Heart right ventricle (tissue), 16 donors: Measurements from ENCODE around the gene BMX. TPM values are rescaled to one million over a fixed set of nuclear protein-coding genes. Genes with fewer than 3 reads are reported as not detected.

Source experiments
- ATAC-seq, 8 donors: fragments of 200-7000 bp; cut with Tn5 transposase; one replicate each; pipeline ENCODE4 v1.9.1; 2020; ENCODE audit warnings: mild to moderate bottlenecking in 8 of 8, moderate library complexity in 8 of 8, moderate number of reproducible peaks in 1 of 8
- DNase-seq, 2 donors: peaks; one replicate each; pipeline ENCODE4 v3.0.0-alpha.2; 2020
- H3K27ac ChIP-seq, 10 donors: fragments of 200-600 bp; sonication (generic) in 2 of 10; one replicate each; pipeline versions ENCODE4 v1.5.0 to v1.8.0; 2020 to 2022; ENCODE audit warnings: mild to moderate bottlenecking in 3 of 10
- H3K27me3 ChIP-seq, 7 donors: fragments of 200-600 bp; one replicate each; pipeline ENCODE4 v1.8.0; 2021 to 2022; ENCODE audit warnings: mild to moderate bottlenecking in 2 of 7
- H3K36me3 ChIP-seq, 9 donors: fragments of 200-600 bp; sonication (generic) in 1 of 9; one replicate each; pipeline versions ENCODE4 v1.5.0 to v1.8.0; 2020 to 2022; ENCODE audit warnings: mild to moderate bottlenecking in 2 of 9
- H3K4me1 ChIP-seq, 9 donors: fragments of 200-600 bp; sonication (generic) in 1 of 9; one replicate each; pipeline versions ENCODE4 v1.5.0 to v1.8.0; 2020 to 2022; ENCODE audit warnings: mild to moderate bottlenecking in 4 of 9
- H3K4me3 ChIP-seq, 10 donors: fragments of 200-600 bp; sonication (generic) in 2 of 10; one replicate each; pipeline versions ENCODE4 v1.5.0 to v1.8.0; 2020 to 2022; ENCODE audit warnings: mild to moderate bottlenecking in 7 of 10, moderate library complexity in 2 of 10
- H3K9me3 ChIP-seq, 11 donors: fragments of 200-600 bp in 10 of 11; sonication (generic) in 2 of 11; one replicate each; pipeline versions ENCODE4 v1.5.0 to v1.8.0; 2013 to 2022; ENCODE audit warnings: mild to moderate bottlenecking in 2 of 11, control low read depth in 1 of 11, moderate library complexity in 1 of 11
- WGBS, 2 donors: extraction: QIAGEN DNeasy Blood & Tissue Kit; methylation state at CpG; one replicate each; pipeline ENCODE4 v1.1.7; 2013; ENCODE audit warnings: inconsistent platforms in 1 of 2; 5-methylcytosine and 5-hydroxymethylcytosine counted together
- intact Hi-C, 10 donors: fragments of 100-400 bp; cut with DNase I; formaldehyde crosslinking; loops; one replicate each; pipeline versions ENCODE4 v1.11.1 to v1.14.2; 2022
- polyA plus RNA-seq, 2 donors: library from polyadenylated mRNA; stranded (reverse); fragments of 200-250 nt; gene quantifications; one replicate each; pipeline ENCODE4 v1.2.3, GENCODE V29; 2013
- total RNA-seq, 10 donors: library from RNA; stranded (reverse); fragmentation: NEBNext Ultra II Directional in 3 of 10; extraction: Animal tissue kit (Norgen Biotek cat#: 25700) in 3 of 10; gene quantifications; one replicate each; pipeline versions ENCODE4 v1.2.1 to v1.2.4, GENCODE V29; 2021 to 2023
- TF ChIP-seq, protein P1 (sequence below), 9 donors: fragments of 200-600 bp; sonication (generic) in 2 of 9; IDR thresholded peaks; one replicate each; pipeline versions ENCODE4 v1.5.0 to v1.8.0; 2021 to 2022; ENCODE audit warnings: antibody characterized with exemption in 9 of 9, mild to moderate bottlenecking in 5 of 9, moderate library complexity in 1 of 9
- donor health status: Arrhythmogenic right ventricular cardiomyopathy.
- donor health status: ischemic (EF 13 %, LVEDD 7.1; RV severe dilation, severe dysfunction).
- donor health status: healthy with polysubstance abuse.
- donor health status: DM: no; HTN: yes; CAD: no.
- donor health status: DM: no; HTN: no; CAD: no.
- donor health status: ischemic (EF 25% LVEDD 6.9; RV normal size, moderate dysfunction).
- donor health status: ischemic (EF 25% LVEDD 5.7; RV mildly dilated, moderate dysfunction).
- donor health status: healthy.
- donor health status: DM: yes; HTN: yes; CAD: no.
- donor health status: Ischemic cardiomyopathy.
- donor health status: ischemic (EF 35%, LVEDD 5.7; RV mildly dilated, moderate dysfunction).
- donor health status: nonischemic (EF 11% LVEDD 7.7; RV severe dilation, severe dysfunction).
- donor health status: DM: yes; HTN: yes; CAD: no.
- donor health status: PGD.
- donor health status: ischemic (EF 29% LVEDD 5.4; RV normal size, mild dysfunction).
- donor health status: nonischemic (EF 23%, LVEDD 6.1; RV moderate dilation, normal function).

BMX gene
- total and polyA plus RNA-seq, 12 donors = 0.97 to 6.1 (median 2.7) TPM

DNA sequence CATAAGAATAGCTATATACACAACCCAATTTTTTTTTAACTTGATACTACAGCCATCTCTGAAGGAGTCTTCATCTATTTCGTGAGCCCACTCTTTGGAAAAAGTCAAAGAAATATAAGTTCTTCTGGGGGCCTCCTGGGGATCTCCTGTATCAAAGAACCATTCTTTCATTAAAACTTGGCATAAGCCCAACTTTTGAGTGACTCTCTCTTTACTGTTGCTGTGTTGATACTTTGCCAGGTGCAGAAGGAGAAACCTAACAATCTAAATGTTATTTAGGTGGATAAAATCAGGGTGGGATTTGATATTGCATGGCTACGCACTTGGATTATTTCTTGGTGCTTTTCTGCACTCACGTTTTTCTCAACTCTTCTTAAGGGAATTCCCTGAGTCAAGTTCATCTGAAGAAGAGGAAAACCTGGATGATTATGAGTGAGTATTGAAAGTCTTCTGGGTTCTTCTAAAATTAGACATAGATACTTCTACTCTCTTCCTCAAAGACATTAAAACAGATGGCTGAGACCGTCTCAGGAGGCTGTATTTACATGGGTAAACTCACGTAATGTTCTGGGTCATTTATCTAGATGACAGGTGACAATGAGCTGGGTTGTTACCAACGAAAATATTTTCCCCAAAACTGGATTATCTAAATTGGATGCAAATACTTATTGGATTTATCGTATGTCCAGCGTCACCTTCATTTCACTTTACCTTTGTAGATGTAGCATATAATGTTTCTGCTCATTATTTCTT lies 25.2 kb downstream of the BMX start:
- 64 to 66% methylated on average over 8 of the region's 8 CpGs for WGBS, 2 donors
- intact Hi-C loops = no loop called here
- no peak for DNase-seq
- no peaks in the 10 kb centered on the region for H3K36me3 ChIP-seq
- peaks cover 0 to 69% (median 0%) of the 10 kb centered on the region in 7 donors for H3K27me3 ChIP-seq
- H3K27ac ChIP-seq = peak overlapping the region in 1 of 10 donors; percentile 53
- no peak for ATAC-seq
- peaks cover 0 to 26% (median 11%) of the 10 kb centered on the region in 9 donors for H3K4me1 ChIP-seq
- H3K4me3 ChIP-seq = no peak overlapping the region
- TF ChIP-seq, protein P1, sequence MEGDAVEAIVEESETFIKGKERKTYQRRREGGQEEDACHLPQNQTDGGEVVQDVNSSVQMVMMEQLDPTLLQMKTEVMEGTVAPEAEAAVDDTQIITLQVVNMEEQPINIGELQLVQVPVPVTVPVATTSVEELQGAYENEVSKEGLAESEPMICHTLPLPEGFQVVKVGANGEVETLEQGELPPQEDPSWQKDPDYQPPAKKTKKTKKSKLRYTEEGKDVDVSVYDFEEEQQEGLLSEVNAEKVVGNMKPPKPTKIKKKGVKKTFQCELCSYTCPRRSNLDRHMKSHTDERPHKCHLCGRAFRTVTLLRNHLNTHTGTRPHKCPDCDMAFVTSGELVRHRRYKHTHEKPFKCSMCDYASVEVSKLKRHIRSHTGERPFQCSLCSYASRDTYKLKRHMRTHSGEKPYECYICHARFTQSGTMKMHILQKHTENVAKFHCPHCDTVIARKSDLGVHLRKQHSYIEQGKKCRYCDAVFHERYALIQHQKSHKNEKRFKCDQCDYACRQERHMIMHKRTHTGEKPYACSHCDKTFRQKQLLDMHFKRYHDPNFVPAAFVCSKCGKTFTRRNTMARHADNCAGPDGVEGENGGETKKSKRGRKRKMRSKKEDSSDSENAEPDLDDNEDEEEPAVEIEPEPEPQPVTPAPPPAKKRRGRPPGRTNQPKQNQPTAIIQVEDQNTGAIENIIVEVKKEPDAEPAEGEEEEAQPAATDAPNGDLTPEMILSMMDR (IDR thresholded peaks at IDR 0.05) = no peak
- no peaks in the 10 kb centered on the region for H3K9me3 ChIP-seq

DNA sequence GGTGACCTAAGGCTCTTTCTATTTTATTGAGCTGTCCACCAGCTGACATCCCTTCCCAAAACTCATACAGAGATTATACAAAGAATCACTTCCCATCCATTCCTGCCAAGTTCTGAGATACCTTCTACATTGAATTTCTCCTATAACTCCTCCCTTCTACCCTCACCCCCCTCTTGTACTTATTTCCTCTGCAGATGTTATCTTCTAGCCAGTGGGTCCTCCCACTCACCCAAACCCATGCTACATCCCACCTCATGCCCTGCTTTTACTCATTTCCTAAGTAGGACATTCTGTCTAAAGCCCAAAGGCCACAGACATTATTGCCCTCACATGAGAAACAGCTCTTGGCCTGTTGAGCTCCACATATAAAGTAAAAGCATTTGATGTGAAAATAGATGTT lies 28.6 kb downstream of the BMX start:
- TF ChIP-seq, protein P1 (IDR thresholded peaks at IDR 0.05) = no peak
- no peak overlapping the region for H3K4me3 ChIP-seq
- intact Hi-C loops = no loop called here
- peaks cover 0 to 77% (median 0%) of the 10 kb centered on the region in 7 donors for H3K27me3 ChIP-seq
- H3K4me1 ChIP-seq = peaks cover 0 to 20% (median 11%) of the 10 kb centered on the region in 9 donors
- H3K9me3 ChIP-seq = no peaks in the 10 kb centered on the region
- ATAC-seq = no peak
- no peaks in the 10 kb centered on the region for H3K36me3 ChIP-seq
- DNase-seq = no peak
- H3K27ac ChIP-seq = no peak overlapping the region

DNA sequence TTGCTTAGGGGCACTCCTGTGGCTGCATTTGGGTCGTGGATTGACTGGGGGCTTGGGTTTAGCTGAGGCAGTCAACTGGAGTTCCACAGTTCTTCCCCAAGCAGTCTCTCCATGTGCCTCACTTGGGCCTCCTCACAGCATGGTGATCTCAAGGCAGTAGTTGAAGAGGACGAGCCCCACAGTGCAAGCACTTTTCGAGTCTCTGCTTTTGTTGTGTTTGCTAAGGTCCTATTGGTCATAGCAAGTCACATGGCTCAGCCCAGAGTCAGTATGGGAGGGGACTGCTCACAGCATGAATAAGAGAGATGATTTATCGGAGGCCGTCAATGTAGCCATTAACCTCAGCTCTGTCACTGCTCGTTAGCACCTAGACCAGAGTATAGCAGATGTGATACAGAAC lies 29.7 kb downstream of the BMX start:
- intact Hi-C loops = no loop called here
- Histone ChIP-seq H3K27me3 (peaks cover 0 to 78% (median 0%) of the 10 kb centered on the region in 7 donors), H3K4me3 (no peak overlapping the region), H3K4me1 (peaks cover 0 to 9% (median 0%) of the 10 kb centered on the region in 9 donors), H3K36me3 (no peaks in the 10 kb centered on the region), H3K27ac (no peak overlapping the region), H3K9me3 (no peaks in the 10 kb centered on the region)
- 87 to 88% methylated on average over 6 of the region's 6 CpGs for WGBS, 2 donors
- ATAC-seq (no peak), DNase-seq (no peak)
- TF ChIP-seq, protein P1 (IDR thresholded peaks at IDR 0.05) = no peak

DNA sequence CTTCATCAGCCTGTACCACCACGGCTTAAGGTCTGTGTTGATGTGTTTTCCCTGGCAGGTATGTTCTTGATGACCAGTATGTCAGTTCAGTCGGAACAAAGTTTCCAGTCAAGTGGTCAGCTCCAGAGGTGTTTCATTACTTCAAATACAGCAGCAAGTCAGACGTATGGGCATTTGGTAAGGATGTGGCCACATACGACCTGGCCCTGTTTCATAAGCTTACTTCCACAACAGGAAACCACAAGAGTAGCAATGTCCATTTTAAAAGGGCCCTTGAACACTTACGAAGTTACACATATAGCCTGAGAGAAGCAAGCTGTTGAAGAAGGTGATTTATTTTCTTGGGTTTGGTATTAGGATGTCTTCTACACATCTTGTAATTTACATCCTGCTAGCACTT lies 46.1 kb downstream of the BMX start:
- H3K27me3 ChIP-seq = peaks cover 0 to 41% (median 0%) of the 10 kb centered on the region in 7 donors
- H3K36me3 ChIP-seq = no peaks in the 10 kb centered on the region
- H3K4me1 ChIP-seq = no peaks in the 10 kb centered on the region
- WGBS, 2 donors = 88 to 89% methylated on average over 5 of the region's 5 CpGs
- DNase-seq (no peak), ATAC-seq (no peak)
- H3K9me3 ChIP-seq = no peaks in the 10 kb centered on the region
- H3K27ac ChIP-seq = no peak overlapping the region
- TF ChIP-seq, protein P1 (IDR thresholded peaks at IDR 0.05) = no peak
- H3K4me3 ChIP-seq = no peak overlapping the region
- intact Hi-C loops = no loop called here
